Neural crest cell (in vitro differentiated cells): Measurements from ENCODE around the gene OR14C36. TPM values are rescaled to one million over a fixed set of nuclear protein-coding genes. Genes with fewer than 3 reads are reported as not detected.

Experiments
- DNase-seq: peaks from one replicate; pipeline ENCODE4 v3.0.0; 2021; ENCODE audit warnings: low read depth, mixed read lengths, low spot score
- H3K27ac Mint-ChIP-seq: one replicate; pipeline ENCODE4 v1.8.0; 2021; ENCODE audit warnings: mild to moderate bottlenecking, mixed read lengths; ENCODE audit not compliant: unreplicated experiment
- H3K27me3 Mint-ChIP-seq: 2 replicates; pipeline ENCODE4 v1.8.0; 2021; ENCODE audit warnings: low read depth, mild to moderate bottlenecking, mixed read lengths
- H3K36me3 Mint-ChIP-seq: 2 replicates; pipeline ENCODE4 v1.8.0; 2021; ENCODE audit warnings: low read depth, mild to moderate bottlenecking, mixed read lengths
- H3K4me1 Mint-ChIP-seq: 2 replicates; pipeline ENCODE4 v1.8.0; 2021; ENCODE audit warnings: mixed read lengths
- H3K4me3 Mint-ChIP-seq: one replicate; pipeline ENCODE4 v1.8.0; 2021; ENCODE audit warnings: mild to moderate bottlenecking, mixed read lengths
- H3K9me3 Mint-ChIP-seq: 2 replicates; pipeline ENCODE4 v1.8.0; 2021; ENCODE audit warnings: mixed read lengths
- total RNA-seq: library from RNA; stranded (reverse); gene quantifications from 2 replicates; pipeline ENCODE4 v1.2.1, GENCODE V29; 2021
- TF ChIP-seq, protein P1 (sequence below): fragments of 200-600 bp; sonication (generic); conservative IDR thresholded peaks from 2 replicates; pipeline ENCODE4 v1.5.0; 2021; ENCODE audit warnings: antibody characterized with exemption, mild to moderate bottlenecking

OR14C36 gene
- total RNA-seq, 1 donor from 2014 or later: not detected

- TF ChIP-seq, protein P1, sequence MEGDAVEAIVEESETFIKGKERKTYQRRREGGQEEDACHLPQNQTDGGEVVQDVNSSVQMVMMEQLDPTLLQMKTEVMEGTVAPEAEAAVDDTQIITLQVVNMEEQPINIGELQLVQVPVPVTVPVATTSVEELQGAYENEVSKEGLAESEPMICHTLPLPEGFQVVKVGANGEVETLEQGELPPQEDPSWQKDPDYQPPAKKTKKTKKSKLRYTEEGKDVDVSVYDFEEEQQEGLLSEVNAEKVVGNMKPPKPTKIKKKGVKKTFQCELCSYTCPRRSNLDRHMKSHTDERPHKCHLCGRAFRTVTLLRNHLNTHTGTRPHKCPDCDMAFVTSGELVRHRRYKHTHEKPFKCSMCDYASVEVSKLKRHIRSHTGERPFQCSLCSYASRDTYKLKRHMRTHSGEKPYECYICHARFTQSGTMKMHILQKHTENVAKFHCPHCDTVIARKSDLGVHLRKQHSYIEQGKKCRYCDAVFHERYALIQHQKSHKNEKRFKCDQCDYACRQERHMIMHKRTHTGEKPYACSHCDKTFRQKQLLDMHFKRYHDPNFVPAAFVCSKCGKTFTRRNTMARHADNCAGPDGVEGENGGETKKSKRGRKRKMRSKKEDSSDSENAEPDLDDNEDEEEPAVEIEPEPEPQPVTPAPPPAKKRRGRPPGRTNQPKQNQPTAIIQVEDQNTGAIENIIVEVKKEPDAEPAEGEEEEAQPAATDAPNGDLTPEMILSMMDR: no peak
- H3K36me3 Mint-ChIP-seq: peaks cover 3% of the 10 kb centered on the region
- H3K27ac Mint-ChIP-seq: no peak within 1 kb of the TSS
- no peak for DNase-seq
- no peak within 1 kb of the TSS for H3K4me3 Mint-ChIP-seq
- H3K4me1 Mint-ChIP-seq: no peaks in the 10 kb centered on the region
- H3K9me3 Mint-ChIP-seq: peaks cover 35% of the 10 kb centered on the region
- H3K27me3 Mint-ChIP-seq: no peaks in the 10 kb centered on the region
Observed at GRCh38 chr1:248324468-248324867, 24.1 kb upstream of the OR14C36 start, which contains the start of gene OR2M7. Gene OR2M7 (minus strand): TSS chr1:248324568. CDS start chr1:248324568, 0 bp downstream.

DNA sequence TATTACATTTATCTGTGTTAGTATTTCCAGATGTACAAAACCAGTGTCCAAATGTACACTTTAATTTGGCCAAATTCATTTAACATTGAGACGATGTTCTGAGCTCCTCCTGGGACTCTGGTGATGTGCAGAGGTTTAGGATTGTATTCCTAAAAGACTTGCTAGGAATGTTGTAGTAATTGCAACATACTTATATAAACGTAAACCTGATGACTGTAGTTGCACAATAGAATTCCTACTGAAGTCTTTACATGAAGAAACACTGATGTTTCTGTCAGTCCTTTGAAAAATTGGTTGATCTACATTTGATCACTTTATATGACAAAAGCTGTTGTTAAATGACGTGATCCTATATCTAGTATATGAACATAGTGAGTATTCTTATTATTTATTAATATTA, 5.1 kb upstream of the OR14C36 start:
- Mint-ChIP-seq H3K9me3 (peaks cover 26% of the 10 kb centered on the region), H3K36me3 (peaks cover 6% of the 10 kb centered on the region), H3K4me3 (no peak overlapping the region), H3K27ac (no peak overlapping the region), H3K4me1 (no peaks in the 10 kb centered on the region), H3K27me3 (no peaks in the 10 kb centered on the region)
- TF ChIP-seq, protein P1: no peak
- DNase-seq: no peak

DNA sequence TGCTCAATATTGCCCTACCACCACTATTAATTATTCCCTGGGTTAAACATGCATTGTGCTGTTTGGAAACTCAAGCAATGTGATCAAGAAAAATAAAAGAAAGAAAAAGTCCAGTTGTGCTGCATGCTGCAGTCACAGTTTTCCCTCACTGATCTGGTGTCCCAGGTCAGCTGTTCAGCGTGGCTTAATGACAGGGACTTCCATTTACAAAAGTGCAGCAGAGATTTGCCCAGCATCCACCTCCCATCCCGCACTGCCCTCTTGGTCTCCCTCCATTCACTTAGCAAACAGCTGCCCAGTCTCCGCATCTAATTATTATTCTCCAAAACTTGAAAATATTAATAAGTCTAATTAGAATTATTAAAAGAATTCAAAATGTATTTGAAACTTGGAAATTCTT, 10.8 kb downstream of the OR14C36 start:
- TF ChIP-seq, protein P1: no peak
- no peak for DNase-seq
- Mint-ChIP-seq H3K4me1 (no peaks in the 10 kb centered on the region), H3K27ac (no peak overlapping the region), H3K27me3 (no peaks in the 10 kb centered on the region), H3K4me3 (no peak overlapping the region), H3K9me3 (peaks cover 17% of the 10 kb centered on the region), H3K36me3 (peaks cover 10% of the 10 kb centered on the region)

GRCh38 chr1:248361121-248361715, 12.6 kb downstream of the OR14C36 start, which contains the start of gene OR2T4:
Gene OR2T4 (plus strand): TSS chr1:248361665. CDS start chr1:248361665, 0 bp downstream.
- Mint-ChIP-seq H3K4me3 (no peak within 1 kb of the TSS), H3K27ac (no peak within 1 kb of the TSS), H3K4me1 (no peaks in the 10 kb centered on the region), H3K27me3 (no peaks in the 10 kb centered on the region), H3K9me3 (peaks cover 26% of the 10 kb centered on the region), H3K36me3 (peaks cover 10% of the 10 kb centered on the region)
- TF ChIP-seq, protein P1: no peak
- no peak for DNase-seq

GRCh38 chr1:248366609-248367008, 18.0 kb downstream of the OR14C36 start:
- Mint-ChIP-seq H3K27me3 (no peaks in the 10 kb centered on the region), H3K9me3 (peaks cover 35% of the 10 kb centered on the region), H3K4me3 (no peak overlapping the region), H3K4me1 (no peaks in the 10 kb centered on the region), H3K27ac (no peak overlapping the region), H3K36me3 (peaks cover 10% of the 10 kb centered on the region)
- TF ChIP-seq, protein P1: no peak
- DNase-seq: no peak
